GM06990 (cell line): ENCODE results near the gene CYTH3.
"Not testable (repeated sequence)": the region's sequence is repeated elsewhere in the genome, so short reads cannot be mapped to it uniquely, and the experiment has no call there.

Experiments
- DNase-seq: peaks from one replicate; pipeline ENCODE4 v3.0.0-alpha.2; 2011; ENCODE audit not compliant: insufficient read length; ENCODE audit errors: extremely low read depth
- H3K27me3 ChIP-seq: replicated peaks from 2 replicates; pipeline ENCODE4 v1.6.0; 2011; ENCODE audit warnings: low read length; ENCODE audit not compliant: control insufficient read depth, insufficient read depth
- H3K36me3 ChIP-seq: 2 replicates; pipeline ENCODE4 v1.5.1; 2011; ENCODE audit warnings: low read length; ENCODE audit not compliant: control insufficient read depth, insufficient read depth
- H3K4me3 ChIP-seq: replicated peaks from 2 replicates; pipeline ENCODE4 v1.5.1; 2011; ENCODE audit warnings: low read depth, mild to moderate bottlenecking, control low read depth, low read length
- CTCF ChIP-seq: IDR thresholded peaks from 2 replicates; pipeline ENCODE4 v1.5.1; 2011; ENCODE audit warnings: low read length, control low read depth, mild to moderate bottlenecking, inconsistent platforms; ENCODE audit not compliant: insufficient read depth, poor library complexity, severe bottlenecking

The CYTH3 gene

GRCh38 chr7:6310271-6310993 lies 38.0 kb upstream of the CYTH3 start:
- no peak for DNase-seq
- no peak for TF ChIP-seq CTCF
- H3K36me3 ChIP-seq, result no peaks in the 10 kb centered on the region
- no peaks in the 10 kb centered on the region for H3K27me3 ChIP-seq
- H3K4me3 ChIP-seq, result no peak overlapping the region

- Histone ChIP-seq H3K36me3 (no peaks in the 10 kb centered on the region), H3K4me3 (no peak overlapping the region), H3K27me3 (no peaks in the 10 kb centered on the region)
- no peak for TF ChIP-seq CTCF
- DNase-seq, result no peak
These were observed 35.3 kb upstream of the CYTH3 start for GRCh38 chr7:6307762-6308161.

- H3K36me3 ChIP-seq, result no peaks in the 10 kb centered on the region
- no peak for TF ChIP-seq CTCF
- DNase-seq, result no peak
- H3K4me3 ChIP-seq, result no peak overlapping the region
- H3K27me3 ChIP-seq, result no peaks in the 10 kb centered on the region
These were observed 34.0 kb upstream of the CYTH3 start for GRCh38 chr7:6306471-6306870.

- TF ChIP-seq CTCF, result no peak
These were observed 32.9 kb upstream of the CYTH3 start for GRCh38 chr7:6305330-6305729.

GRCh38 chr7:6301446-6301845 lies 29.0 kb upstream of the CYTH3 start:
- H3K36me3 ChIP-seq, H3K27me3 ChIP-seq, DNase-seq, H3K4me3 ChIP-seq: not testable (repeated sequence)

More at GRCh38 chr7:6305330-6305729, 32.9 kb upstream of the CYTH3 start:
- DNase-seq, result no peak
- H3K4me3 ChIP-seq, result no peak overlapping the region
- no peaks in the 10 kb centered on the region for H3K36me3 ChIP-seq
- no peaks in the 10 kb centered on the region for H3K27me3 ChIP-seq

- Histone ChIP-seq H3K36me3 (no peaks in the 10 kb centered on the region), H3K27me3 (no peaks in the 10 kb centered on the region), H3K4me3 (no peak overlapping the region)
- TF ChIP-seq CTCF, result no peak
- no peak for DNase-seq
These were observed 27.4 kb upstream of the CYTH3 start for GRCh38 chr7:6299774-6300173.
